ENCODE measurements around the gene DNMBP. TPM values are rescaled to one million over a fixed set of nuclear protein-coding genes. Genes with fewer than 3 reads are reported as not detected.

The DNMBP gene, protein sequence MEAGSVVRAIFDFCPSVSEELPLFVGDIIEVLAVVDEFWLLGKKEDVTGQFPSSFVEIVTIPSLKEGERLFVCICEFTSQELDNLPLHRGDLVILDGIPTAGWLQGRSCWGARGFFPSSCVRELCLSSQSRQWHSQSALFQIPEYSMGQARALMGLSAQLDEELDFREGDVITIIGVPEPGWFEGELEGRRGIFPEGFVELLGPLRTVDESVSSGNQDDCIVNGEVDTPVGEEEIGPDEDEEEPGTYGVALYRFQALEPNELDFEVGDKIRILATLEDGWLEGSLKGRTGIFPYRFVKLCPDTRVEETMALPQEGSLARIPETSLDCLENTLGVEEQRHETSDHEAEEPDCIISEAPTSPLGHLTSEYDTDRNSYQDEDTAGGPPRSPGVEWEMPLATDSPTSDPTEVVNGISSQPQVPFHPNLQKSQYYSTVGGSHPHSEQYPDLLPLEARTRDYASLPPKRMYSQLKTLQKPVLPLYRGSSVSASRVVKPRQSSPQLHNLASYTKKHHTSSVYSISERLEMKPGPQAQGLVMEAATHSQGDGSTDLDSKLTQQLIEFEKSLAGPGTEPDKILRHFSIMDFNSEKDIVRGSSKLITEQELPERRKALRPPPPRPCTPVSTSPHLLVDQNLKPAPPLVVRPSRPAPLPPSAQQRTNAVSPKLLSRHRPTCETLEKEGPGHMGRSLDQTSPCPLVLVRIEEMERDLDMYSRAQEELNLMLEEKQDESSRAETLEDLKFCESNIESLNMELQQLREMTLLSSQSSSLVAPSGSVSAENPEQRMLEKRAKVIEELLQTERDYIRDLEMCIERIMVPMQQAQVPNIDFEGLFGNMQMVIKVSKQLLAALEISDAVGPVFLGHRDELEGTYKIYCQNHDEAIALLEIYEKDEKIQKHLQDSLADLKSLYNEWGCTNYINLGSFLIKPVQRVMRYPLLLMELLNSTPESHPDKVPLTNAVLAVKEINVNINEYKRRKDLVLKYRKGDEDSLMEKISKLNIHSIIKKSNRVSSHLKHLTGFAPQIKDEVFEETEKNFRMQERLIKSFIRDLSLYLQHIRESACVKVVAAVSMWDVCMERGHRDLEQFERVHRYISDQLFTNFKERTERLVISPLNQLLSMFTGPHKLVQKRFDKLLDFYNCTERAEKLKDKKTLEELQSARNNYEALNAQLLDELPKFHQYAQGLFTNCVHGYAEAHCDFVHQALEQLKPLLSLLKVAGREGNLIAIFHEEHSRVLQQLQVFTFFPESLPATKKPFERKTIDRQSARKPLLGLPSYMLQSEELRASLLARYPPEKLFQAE (N-terminal part only)
- 26.5 to 40.9 TPM (median 34.6 TPM) in 5 replicates for total RNA-seq (2022; extraction: Qiagen RNA extraction; ENCODE audit: low read depth)

GRCh38 chr10:100009793-100010676 is at the start of gene DNMBP:
Gene DNMBP (minus strand): TSS chr10:100009947. CDS start chr10:99972124, 37,823 bp downstream.

Other genes starting within 250 kb of the DNMBP start
- 147 to 182 TPM (median 154 TPM) in 5 replicates for gene ABCC2, start 227.3 kb downstream of the DNMBP start, total RNA-seq (2022; extraction: Qiagen RNA extraction; ENCODE audit: low read depth)
- gene CPN1, start 71.9 kb upstream of the DNMBP start, total RNA-seq (2022; extraction: Qiagen RNA extraction; ENCODE audit: low read depth) = 0.18 to 0.43 TPM (median 0.39 TPM) in 5 replicates
- 42.5 to 67.9 TPM (median 54.3 TPM) in 5 replicates for gene ERLIN1, start 176.1 kb upstream of the DNMBP start, total RNA-seq (2022; extraction: Qiagen RNA extraction; ENCODE audit: low read depth)
- 12.2 to 25.4 TPM (median 22.2 TPM) in 5 replicates for gene CHUK, start 219.6 kb upstream of the DNMBP start, total RNA-seq (2022; extraction: Qiagen RNA extraction; ENCODE audit: low read depth)

All from A549 treated with RU486 at 1 μM for 4 hours (cell line).